ENCODE results near the gene ARHGAP44. TPM values are rescaled to one million over a fixed set of nuclear protein-coding genes. Genes with fewer than 3 reads are reported as not detected.

ARHGAP44 gene
- total and polyA plus RNA-seq, 2 experiments from 2014 or later = 5.8 to 16.4 TPM

- no peaks in the 10 kb centered on the region; the same call in 2 of the 3 replicates for H3K9me3 Mint-ChIP-seq
- DNase-seq (ENCODE audit: low spot score) (no peak), ATAC-seq (no peak)
- Histone ChIP-seq H4K20me1 (replicated peaks; ENCODE audit: insufficient read depth) (peaks cover 13% of the 10 kb centered on the region), H3F3A (replicated peaks; ENCODE audit: low read depth) (0 out of 2 replicates have a peak, but pooled peaks cover 3% of the 10 kb centered on the region), H3K27me3 (ENCODE audit: insufficient read depth) (no peaks in the 10 kb centered on the region), H3K4me3 (no peak overlapping the region), H3K9me2 (ENCODE audit: insufficient read depth) (no peaks in the 10 kb centered on the region), H3K36me3 (ENCODE audit: insufficient read depth) (peaks cover 67% of the 10 kb centered on the region), H3K4me2 (no peak overlapping the region), H3K27ac (ENCODE audit: low read depth) (no peak overlapping the region), H2AFZ (no peak overlapping the region), H3K79me2 (replicated peaks; ENCODE audit: insufficient read depth) (no peaks in the 10 kb centered on the region), H3K4me1 (ENCODE audit: insufficient read depth) (no peaks in the 10 kb centered on the region)
- TF ChIP-seq ZNF462 (CRISPR knock-in tag; IDR thresholded peaks at IDR 0.05) (no peak), JUNB (IDR thresholded peaks at IDR 0.05; ENCODE audit: unreplicated experiment) (no peak), ZNF114 (CRISPR knock-in tag; IDR thresholded peaks at IDR 0.05) (no peak)
- H3K4me1 Mint-ChIP-seq = peaks cover 2% of the 10 kb centered on the region; the same call in 2 of the 3 replicates
- H3K27me3 Mint-ChIP-seq (ENCODE audit: insufficient read depth, low read depth, poor library complexity) = peaks cover 4% of the 10 kb centered on the region
- H3K36me3 Mint-ChIP-seq (ENCODE audit: low read depth) = peaks cover 94% of the 10 kb centered on the region
- H3K4me3 Mint-ChIP-seq = no peak overlapping the region
- H3K27ac Mint-ChIP-seq = no peak overlapping the region
These were observed 204.3 kb downstream of the ARHGAP44 start for GRCh38 chr17:12993631-12994030.

GRCh38 chr17:12994341-12995074 lies 205.2 kb downstream of the ARHGAP44 start:
- Histone ChIP-seq H3K27ac (ENCODE audit: low read depth) (no peak overlapping the region), H3F3A (replicated peaks; ENCODE audit: low read depth) (0 out of 2 replicates have a peak, but pooled peaks cover 3% of the 10 kb centered on the region), H2AFZ (no peak overlapping the region), H3K36me3 (ENCODE audit: insufficient read depth) (peaks cover 76% of the 10 kb centered on the region), H3K27me3 (ENCODE audit: insufficient read depth) (no peaks in the 10 kb centered on the region), H4K20me1 (replicated peaks; ENCODE audit: insufficient read depth) (peaks cover 20% of the 10 kb centered on the region), H3K79me2 (replicated peaks; ENCODE audit: insufficient read depth) (no peaks in the 10 kb centered on the region), H3K4me3 (no peak overlapping the region), H3K9me2 (ENCODE audit: insufficient read depth) (no peaks in the 10 kb centered on the region), H3K4me2 (no peak overlapping the region), H3K4me1 (ENCODE audit: insufficient read depth) (no peaks in the 10 kb centered on the region)
- Mint-ChIP-seq H3K27me3 (ENCODE audit: insufficient read depth, low read depth, poor library complexity) (peaks cover 7% of the 10 kb centered on the region), H3K4me3 (no peak overlapping the region), H3K27ac (no peak overlapping the region; the same call in 1 of the 2 replicates), H3K9me3 (no peaks in the 10 kb centered on the region; the same call in 2 of the 3 replicates), H3K4me1 (peaks cover 2% of the 10 kb centered on the region; the same call in 2 of the 3 replicates), H3K36me3 (ENCODE audit: low read depth) (peaks cover 97% of the 10 kb centered on the region)
- DNase-seq (ENCODE audit: low spot score) = no peak
- no peak for ATAC-seq
- TF ChIP-seq JUNB (IDR thresholded peaks at IDR 0.05; ENCODE audit: unreplicated experiment) (no peak), ZNF114 (CRISPR knock-in tag; IDR thresholded peaks at IDR 0.05) (no peak), STAT1 (IDR thresholded peaks at IDR 0.05; ENCODE audit: unreplicated experiment) (no peak), ZNF331 (CRISPR knock-in tag; IDR thresholded peaks at IDR 0.05; ENCODE audit: low read depth) (no peak), POLR2AphosphoS5 (IDR thresholded peaks at IDR 0.05; ENCODE audit: low read depth) (no peak)

Data from GM23338 (cell line).